ENCODE measurements around the gene HNF1B.

DNA sequence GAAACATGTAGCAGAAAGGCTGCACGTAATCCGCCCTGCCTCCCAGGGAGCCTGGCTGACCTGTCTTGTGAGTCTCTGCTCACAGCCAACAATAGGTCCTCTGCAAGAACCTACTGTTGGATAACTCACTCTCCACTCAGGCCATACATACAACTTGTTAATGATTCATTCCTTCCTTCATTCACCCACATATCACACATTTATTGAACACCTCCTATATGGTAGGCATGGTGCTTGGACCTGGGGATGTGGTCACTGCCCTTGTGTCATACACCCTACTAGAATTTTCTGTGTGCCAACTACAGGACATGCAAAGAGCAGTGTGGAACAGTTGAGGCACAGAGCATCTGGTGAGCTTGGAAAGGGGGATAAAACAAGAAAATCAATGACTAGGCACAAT lies 28.1 kb upstream of the HNF1B start:
- TF ChIP-seq, protein P1, sequence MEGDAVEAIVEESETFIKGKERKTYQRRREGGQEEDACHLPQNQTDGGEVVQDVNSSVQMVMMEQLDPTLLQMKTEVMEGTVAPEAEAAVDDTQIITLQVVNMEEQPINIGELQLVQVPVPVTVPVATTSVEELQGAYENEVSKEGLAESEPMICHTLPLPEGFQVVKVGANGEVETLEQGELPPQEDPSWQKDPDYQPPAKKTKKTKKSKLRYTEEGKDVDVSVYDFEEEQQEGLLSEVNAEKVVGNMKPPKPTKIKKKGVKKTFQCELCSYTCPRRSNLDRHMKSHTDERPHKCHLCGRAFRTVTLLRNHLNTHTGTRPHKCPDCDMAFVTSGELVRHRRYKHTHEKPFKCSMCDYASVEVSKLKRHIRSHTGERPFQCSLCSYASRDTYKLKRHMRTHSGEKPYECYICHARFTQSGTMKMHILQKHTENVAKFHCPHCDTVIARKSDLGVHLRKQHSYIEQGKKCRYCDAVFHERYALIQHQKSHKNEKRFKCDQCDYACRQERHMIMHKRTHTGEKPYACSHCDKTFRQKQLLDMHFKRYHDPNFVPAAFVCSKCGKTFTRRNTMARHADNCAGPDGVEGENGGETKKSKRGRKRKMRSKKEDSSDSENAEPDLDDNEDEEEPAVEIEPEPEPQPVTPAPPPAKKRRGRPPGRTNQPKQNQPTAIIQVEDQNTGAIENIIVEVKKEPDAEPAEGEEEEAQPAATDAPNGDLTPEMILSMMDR (IDR thresholded peaks at IDR 0.05) = no peak
- TF ChIP-seq POLR2A (IDR thresholded peaks at IDR 0.05) = no peak

Data from right lobe of liver (tissue), 4 donors.